Ramos (cell line): ENCODE measurements around the gene ERGIC3.
"Not testable (repeated sequence)": the region's sequence is repeated elsewhere in the genome, so short reads cannot be mapped to it uniquely, and the experiment has no call there.

ENCODE experiments used
- in situ Hi-C: fragments of 300-500 bp; cut with MboI; formaldehyde crosslinking; loops from one replicate; pipeline ENCODE4 v1.14.3; 2022; ENCODE audit warnings: low sequenced_read_pairs; ENCODE audit not compliant: unreplicated experiment

The ERGIC3 gene

DNA sequence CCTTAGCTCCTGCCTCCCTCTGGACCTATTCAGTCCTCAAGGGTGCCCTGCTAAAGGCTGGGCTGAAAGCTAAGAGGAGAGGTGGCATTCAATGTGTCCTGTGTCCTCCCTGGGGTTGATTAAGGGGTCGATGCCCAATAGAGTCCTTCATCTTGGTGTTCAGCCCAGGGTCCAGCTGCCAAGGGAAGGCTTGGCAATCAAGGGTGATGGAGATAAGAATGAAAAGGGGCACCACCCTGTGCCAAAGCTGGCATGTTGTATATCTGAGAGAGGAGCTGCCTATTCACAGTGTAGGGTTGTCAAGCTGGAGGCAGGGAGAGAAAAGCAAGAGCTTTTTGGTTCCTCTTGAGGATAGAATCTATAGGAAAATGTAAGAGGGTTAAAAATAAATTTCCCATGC is 24.8 kb upstream of the ERGIC3 start:
- in situ Hi-C loops, result no loop called here

DNA sequence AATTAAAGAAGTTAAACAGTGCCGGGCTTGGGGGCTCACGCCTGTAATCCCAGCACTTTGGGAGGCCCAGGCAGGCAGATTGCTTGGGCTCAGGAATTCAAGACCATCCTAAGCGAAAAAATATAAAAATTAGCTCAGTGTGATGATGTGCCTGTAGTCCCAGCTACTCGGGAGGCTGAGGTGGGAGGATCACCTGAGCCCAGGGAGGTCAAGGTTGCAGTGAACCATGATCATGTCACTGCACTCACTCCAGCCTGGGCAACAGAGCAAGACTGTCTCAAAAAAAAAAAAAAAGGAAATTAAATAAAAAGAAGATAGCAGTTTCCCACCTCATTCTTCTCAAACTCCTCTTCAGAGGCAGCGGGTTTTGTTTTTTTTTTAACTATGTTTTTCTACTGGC is 24.1 kb upstream of the ERGIC3 start:
- in situ Hi-C loops, result not testable (repeated sequence)

- in situ Hi-C loops, result no loop called here
Measured at GRCh38 chr20:35518955-35519354, 22.9 kb upstream of the ERGIC3 start.

DNA sequence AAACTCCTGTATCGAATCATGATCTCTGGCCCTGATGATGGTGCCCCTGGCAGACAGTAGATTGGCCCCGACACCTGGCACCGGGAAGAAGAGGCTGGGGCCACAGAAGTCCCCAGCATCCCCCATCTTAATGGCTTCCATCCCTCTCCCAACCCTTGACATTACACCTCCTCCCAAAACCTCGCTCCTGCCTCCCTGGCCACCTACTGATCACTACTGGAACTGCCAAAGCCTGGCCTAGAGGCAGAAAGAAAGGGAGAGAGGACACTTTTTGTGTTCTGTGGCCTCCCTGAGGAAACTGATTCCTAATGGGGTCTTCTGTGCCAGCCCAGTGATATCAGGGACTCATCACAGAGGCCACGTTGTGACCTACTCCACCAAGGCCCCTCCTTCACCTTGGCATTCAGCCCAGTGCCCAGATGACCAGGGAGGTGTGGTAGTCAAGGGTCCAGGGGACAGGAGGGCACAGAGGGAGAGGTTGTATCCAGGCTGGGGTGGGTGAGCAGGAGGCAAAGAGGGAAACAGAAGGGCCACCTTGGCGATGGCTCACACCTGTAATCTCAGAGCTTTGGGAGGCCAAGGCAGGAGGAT is 18.5 kb upstream of the ERGIC3 start:
- in situ Hi-C loops, result no loop called here

- in situ Hi-C loops, result no loop called here
Measured at GRCh38 chr20:35525639-35526038, 16.2 kb upstream of the ERGIC3 start.

DNA sequence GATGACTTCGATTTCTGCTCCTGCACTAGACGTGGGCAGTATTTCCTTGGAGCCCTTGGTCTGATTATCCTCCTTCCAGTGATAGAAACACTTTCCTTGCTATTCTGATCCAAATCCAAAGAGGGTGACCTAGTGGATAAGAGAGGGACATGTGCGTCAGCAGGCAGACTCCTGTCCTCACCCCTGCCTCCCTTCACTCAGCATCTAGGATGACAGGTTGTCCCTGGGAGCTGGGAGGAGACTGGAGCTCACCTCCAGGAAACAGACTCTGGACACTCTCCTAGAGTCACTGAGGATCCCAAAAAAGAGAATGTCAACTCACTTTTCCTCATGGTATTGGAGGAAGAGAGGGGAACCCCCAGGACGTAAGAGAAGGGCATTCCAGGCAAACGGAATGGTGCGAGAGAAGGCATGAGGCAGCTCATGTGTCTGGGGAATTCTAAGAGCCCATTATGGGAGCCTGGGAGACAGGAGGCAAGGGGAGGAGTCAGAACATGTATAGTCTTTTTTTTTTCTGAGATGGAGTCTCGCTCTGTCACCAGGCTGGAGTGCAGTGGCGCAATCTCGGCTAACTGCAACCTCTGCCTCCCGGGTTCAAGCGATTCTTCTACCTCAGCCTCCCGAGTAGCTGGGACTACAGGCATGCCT is 14.6 kb upstream of the ERGIC3 start:
- in situ Hi-C loops, result no loop called here

GRCh38 chr20:35529552-35529951 is 12.3 kb upstream of the ERGIC3 start, which contains the start of gene C20orf173:
Gene C20orf173, minus strand, starts transcription at chr20:35529652. Its CDS starts 279 bp downstream, at chr20:35529373.
- in situ Hi-C loops, result no loop called here

DNA sequence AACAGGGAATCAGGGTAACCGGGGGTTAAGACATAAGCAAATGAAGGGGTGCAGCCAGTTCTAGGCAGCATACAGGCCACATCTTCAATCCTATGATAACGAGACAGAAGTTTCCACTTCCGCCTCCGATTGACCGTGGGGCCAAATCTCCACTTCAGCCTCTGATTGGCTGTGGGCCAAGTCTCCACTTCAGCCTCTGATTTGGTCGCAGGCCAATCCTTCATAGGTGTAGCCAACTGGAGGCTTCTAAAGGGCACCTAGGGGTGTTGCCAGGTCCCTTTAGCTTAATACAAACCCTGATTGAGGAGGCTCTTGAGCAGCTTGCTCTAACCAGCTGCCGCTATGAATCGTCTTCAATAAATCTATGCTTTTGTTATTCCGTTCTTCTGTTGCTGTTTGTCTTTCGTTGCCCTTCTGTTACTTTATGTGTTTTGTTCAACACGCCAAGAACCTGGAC is 2.1 kb upstream of the ERGIC3 start:
- in situ Hi-C loops, result no loop called here

DNA sequence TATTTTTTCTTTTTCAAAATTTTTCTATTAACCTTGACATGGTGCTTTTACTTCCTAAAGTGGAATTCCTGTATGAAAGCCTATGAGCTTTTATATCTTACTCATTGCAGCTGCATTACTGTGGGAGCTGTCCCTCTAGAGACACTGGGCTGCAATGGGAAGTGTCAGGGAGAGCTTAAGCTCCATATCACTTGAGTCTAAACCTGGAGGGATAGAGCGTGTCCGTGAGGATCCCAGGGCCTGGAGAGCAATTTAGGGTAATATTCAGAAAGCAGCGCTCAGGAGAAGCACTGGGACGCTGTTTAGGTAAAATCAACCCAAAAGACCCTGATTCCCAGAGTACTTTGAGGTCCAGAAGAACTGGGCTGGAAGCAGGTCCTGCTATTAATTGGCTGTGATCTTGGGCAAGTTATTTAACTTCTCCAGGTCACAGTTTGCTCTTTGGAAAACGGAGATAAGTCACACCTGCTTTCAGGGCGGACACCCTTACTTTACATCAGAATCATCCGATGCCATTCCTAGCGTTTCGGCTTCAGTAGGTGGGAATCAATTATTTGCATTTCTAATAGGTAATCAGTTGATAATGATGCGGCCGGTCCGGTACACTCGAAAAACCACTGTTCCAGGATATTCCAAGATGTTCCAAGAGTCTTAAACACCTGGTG is 628 bp upstream of the ERGIC3 start:
- in situ Hi-C loops, result no loop called here

- in situ Hi-C loops, result no loop called here
Measured at GRCh38 chr20:35542990-35543389, 1.1 kb downstream of the ERGIC3 start.

- in situ Hi-C loops, result no loop called here
Measured at GRCh38 chr20:35544436-35544835, 2.6 kb downstream of the ERGIC3 start.

- in situ Hi-C loops, result not testable (repeated sequence)
Measured at GRCh38 chr20:35544941-35545340, 3.1 kb downstream of the ERGIC3 start.

DNA sequence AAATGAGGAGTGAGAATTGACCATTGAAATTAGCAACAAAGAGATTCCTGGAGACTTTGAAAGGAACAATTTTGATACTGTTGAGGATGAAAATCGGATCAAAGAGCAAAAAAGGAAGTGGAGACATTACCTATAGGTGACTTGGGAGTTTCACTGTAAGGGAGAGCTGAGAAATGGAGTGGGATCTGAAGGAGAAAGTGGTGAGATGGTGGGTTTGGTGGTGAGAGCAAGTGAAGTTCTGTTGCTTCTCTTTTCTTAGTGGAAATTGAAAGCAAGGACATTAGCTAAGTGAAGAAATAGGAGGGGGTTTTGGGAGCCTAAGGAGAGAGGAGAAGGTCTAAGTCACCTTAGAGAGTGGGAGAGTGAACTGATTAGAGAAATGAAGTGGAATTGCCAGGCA is 4.2 kb downstream of the ERGIC3 start:
- in situ Hi-C loops, result no loop called here

GRCh38 chr20:35547329-35547728 is 5.5 kb downstream of the ERGIC3 start:
- in situ Hi-C loops, result no loop called here

DNA sequence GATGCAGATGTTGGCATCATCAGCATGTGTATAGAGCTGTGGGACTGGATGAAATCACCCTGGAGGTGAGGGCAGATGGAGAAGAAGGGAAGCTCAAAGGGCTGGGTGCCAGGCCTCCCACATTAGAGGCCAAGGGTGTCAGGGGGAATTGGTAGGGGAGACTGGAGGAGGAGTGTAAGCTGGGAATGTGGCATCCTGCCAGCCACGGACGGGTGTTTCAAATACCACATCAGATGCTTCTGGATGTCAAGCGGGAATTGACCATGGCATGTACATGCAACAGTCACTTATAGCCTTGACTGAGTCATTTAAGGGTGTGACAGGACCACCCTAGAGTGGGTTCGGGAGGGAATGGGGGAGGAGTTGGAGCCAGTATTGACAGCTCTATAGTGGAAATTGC is 9.6 kb downstream of the ERGIC3 start:
- in situ Hi-C loops, result no loop called here

GRCh38 chr20:35552914-35553313 is 11.0 kb downstream of the ERGIC3 start:
- in situ Hi-C loops, result no loop called here

DNA sequence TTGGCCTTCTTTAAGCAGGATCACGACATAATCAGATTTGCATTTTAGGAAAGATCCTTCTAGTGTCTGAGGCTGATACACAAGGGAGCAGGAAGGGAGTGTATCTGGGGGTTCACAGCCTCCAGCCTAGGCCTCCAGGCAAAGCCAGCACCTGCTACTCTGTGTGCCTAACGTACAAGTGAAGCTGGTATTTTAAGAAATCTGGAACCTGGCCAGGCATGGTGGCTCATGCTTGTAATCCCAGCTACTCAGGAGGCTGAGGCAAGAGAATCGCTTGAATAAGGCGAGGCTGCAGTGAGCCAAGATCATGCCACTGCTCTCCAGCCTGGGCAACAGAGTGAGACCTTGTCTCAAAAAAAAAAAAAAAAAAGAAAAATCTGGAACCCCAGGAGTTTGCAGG is 13.6 kb downstream of the ERGIC3 start:
- in situ Hi-C loops, result not testable (repeated sequence)

DNA sequence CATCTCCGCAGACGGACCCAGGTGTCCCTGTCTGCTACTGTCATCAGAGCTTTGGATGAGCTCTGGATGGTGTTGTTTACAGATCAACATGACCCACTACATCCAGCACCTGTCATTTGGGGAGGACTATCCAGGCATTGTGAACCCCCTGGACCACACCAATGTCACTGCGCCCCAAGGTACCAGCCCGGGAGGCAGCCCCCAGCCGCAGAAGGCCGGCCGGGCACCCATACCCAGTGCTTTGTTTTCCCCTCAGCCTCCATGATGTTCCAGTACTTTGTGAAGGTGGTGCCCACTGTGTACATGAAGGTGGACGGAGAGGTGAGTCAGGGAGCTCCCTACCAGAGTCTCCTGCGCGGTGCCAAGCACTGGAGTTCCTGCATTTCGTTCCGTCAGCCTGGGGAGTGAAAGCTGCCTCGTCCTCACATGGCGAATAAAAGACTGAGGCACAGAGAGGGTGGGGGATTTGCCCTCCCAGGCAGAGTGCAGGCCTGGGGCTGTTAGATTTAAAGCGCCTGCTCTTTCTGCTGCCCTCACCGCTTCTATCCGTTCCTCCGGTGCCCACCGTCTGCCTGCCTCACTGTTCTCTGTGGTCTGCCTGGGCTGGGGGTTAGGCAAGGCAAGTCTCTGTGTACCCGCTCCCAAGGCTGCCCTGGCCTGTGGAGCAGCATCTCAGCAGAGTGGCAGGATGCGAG is 14.2 kb downstream of the ERGIC3 start:
- in situ Hi-C loops, result no loop called here

DNA sequence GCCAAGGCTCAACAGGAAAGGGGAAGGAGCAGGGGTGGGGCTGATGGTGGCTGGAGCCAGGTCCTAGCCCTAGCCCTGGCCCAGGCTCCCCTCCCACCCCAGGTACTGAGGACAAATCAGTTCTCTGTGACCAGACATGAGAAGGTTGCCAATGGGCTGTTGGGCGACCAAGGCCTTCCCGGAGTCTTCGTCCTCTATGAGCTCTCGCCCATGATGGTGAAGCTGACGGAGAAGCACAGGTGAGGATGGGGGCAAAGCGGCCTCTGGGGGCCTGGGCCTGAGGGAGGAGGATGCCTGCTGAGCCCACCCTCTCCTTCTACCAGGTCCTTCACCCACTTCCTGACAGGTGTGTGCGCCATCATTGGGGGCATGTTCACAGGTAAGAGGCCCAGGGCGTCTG is 15.0 kb downstream of the ERGIC3 start:
- in situ Hi-C loops, result no loop called here

GRCh38 chr20:35558451-35558850 is 16.6 kb downstream of the ERGIC3 start:
- in situ Hi-C loops, result no loop called here
